Esophagus squamous epithelium (tissue), 4 donors: ENCODE measurements around the gene DOCK10.

Experiments
- POLR2A ChIP-seq, 4 donors: fragments of 450-650 bp; IDR thresholded peaks; one replicate each; pipeline ENCODE4 v1.6.1; 2017; ENCODE audit warnings: antibody characterized with exemption in 4 of 4, mild to moderate bottlenecking in 4 of 4, moderate library complexity in 3 of 4
- TF ChIP-seq, protein P1 (sequence below), 6 experiments: fragments of 450-650 bp in 4 of 6; fragments of 200-600 bp in 2 of 6; sonication (generic) in 2 of 6; IDR thresholded peaks; one replicate each; pipeline ENCODE4 v1.5.1; 2016 to 2019; ENCODE audit warnings: antibody characterized with exemption in 6 of 6, mild to moderate bottlenecking in 4 of 6, moderate library complexity in 4 of 6

GRCh38 chr2:225030203-225030602 is 12.1 kb downstream of the DOCK10 start:
- TF ChIP-seq, protein P1, sequence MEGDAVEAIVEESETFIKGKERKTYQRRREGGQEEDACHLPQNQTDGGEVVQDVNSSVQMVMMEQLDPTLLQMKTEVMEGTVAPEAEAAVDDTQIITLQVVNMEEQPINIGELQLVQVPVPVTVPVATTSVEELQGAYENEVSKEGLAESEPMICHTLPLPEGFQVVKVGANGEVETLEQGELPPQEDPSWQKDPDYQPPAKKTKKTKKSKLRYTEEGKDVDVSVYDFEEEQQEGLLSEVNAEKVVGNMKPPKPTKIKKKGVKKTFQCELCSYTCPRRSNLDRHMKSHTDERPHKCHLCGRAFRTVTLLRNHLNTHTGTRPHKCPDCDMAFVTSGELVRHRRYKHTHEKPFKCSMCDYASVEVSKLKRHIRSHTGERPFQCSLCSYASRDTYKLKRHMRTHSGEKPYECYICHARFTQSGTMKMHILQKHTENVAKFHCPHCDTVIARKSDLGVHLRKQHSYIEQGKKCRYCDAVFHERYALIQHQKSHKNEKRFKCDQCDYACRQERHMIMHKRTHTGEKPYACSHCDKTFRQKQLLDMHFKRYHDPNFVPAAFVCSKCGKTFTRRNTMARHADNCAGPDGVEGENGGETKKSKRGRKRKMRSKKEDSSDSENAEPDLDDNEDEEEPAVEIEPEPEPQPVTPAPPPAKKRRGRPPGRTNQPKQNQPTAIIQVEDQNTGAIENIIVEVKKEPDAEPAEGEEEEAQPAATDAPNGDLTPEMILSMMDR (IDR thresholded peaks at IDR 0.05) = no peak
- TF ChIP-seq POLR2A (IDR thresholded peaks at IDR 0.05) = no peak
